Naive thymus-derived CD8-positive, alpha-beta T cell (primary cell): Measurements from ENCODE around the gene GNG5. TPM values are rescaled to one million over a fixed set of nuclear protein-coding genes. Genes with fewer than 3 reads are reported as not detected.
"Not testable (repeated sequence)": the region's sequence is repeated elsewhere in the genome, so short reads cannot be mapped to it uniquely, and the experiment has no call there.

Experiments used
- ATAC-seq, 2 donors: fragments of 150-1000 bp; cut with Tn5 transposase in 1 of 2; sonication (Bioruptor Pico), chemical (Tn5 transposase) in 1 of 2; 1 replicate in 1 of 2; 2 replicates in 1 of 2; pipeline ENCODE4 v1.10.0; 2021; ENCODE audit warnings: mild to moderate bottlenecking in 2 of 2, moderate library complexity in 2 of 2
- POLR2A ChIA-PET: fragments of 350-600 bp; sonication (Branson Sonifier 250); formaldehyde crosslinking; loops from one replicate; lab custom pipeline; 2021; ENCODE audit warnings: antibody characterized with exemption; lab: Charles Lee
- DNase-seq, 10 donors: peaks; one replicate each; pipeline versions ENCODE4 v3.0.0 to v3.0.0-alpha.2; 2020 to 2022
- H3K27ac Mint-ChIP-seq, 10 donors: one replicate each; pipeline ENCODE4 v1.8.0; 2020 to 2022; ENCODE audit warnings: mild to moderate bottlenecking in 10 of 10, mixed read lengths in 10 of 10, moderate library complexity in 4 of 10, inconsistent platforms in 1 of 10
- H3K27me3 Mint-ChIP-seq, 5 donors: one replicate each; pipeline ENCODE4 v1.8.0; 2021 to 2022; ENCODE audit warnings: mixed read lengths in 5 of 5
- H3K36me3 Mint-ChIP-seq, 3 donors: one replicate each; pipeline ENCODE4 v1.8.0; 2020 to 2022; ENCODE audit warnings: mixed read lengths in 3 of 3, mild to moderate bottlenecking in 2 of 3, inconsistent platforms in 1 of 3
- H3K4me1 Mint-ChIP-seq, 4 donors: one replicate each; pipeline ENCODE4 v1.8.0; 2021 to 2022; ENCODE audit warnings: mixed read lengths in 4 of 4
- H3K4me3 Mint-ChIP-seq, 10 donors: one replicate each; pipeline ENCODE4 v1.8.0; 2020 to 2022; ENCODE audit warnings: mild to moderate bottlenecking in 10 of 10, mixed read lengths in 10 of 10, moderate library complexity in 6 of 10, inconsistent platforms in 1 of 10
- H3K9me3 Mint-ChIP-seq, 9 donors: one replicate each; pipeline ENCODE4 v1.8.0; 2020 to 2022; ENCODE audit warnings: mixed read lengths in 9 of 9, mild to moderate bottlenecking in 3 of 9, inconsistent platforms in 1 of 9, moderate library complexity in 1 of 9
- polyA plus RNA-seq, 3 donors: library from polyadenylated mRNA; unstranded; fragments of 300-500 nt; fragmentation: Illumina TruSeq; gene quantifications; one replicate each; pipeline ENCODE4 v1.2.3, GENCODE V29; 2021
- total RNA-seq, 8 experiments: library from RNA in 2 of 8; stranded (reverse) in 2 of 8; gene quantifications; one replicate each; pipeline ENCODE4 v1.2.3 and lab custom pipeline; 2021 to 2026

The GNG5 gene
- total and polyA plus RNA-seq, 5 experiments from 2014 or later: 32.5 to 259 (median 214) TPM

- Mint-ChIP-seq H3K36me3 (peaks cover 25 to 52% (median 32%) of the 10 kb centered on the region in 3 donors), H3K4me1 (peaks cover 22 to 59% (median 57%) of the 10 kb centered on the region in 4 donors), H3K4me3 (peak overlapping the region; percentile 12 to 100 (median 65)), H3K27me3 (peaks cover 7 to 16% (median 15%) of the 10 kb centered on the region in 5 donors), H3K27ac (peak overlapping the region in 4 of 10 donors; percentile 42 to 67 (median 50)), H3K9me3 (peaks cover 0 to 20% (median 3%) of the 10 kb centered on the region in 9 donors)
- ATAC-seq (no peak), DNase-seq (no peak)
- POLR2A ChIA-PET: interaction anchor here (3.3 to 3.6 kb wide), 2 partner anchors 25 to 93 kb away, joined by 16 to 29 read pairs; partner anchors contain the start of genes CTBS, GNG5 and SPATA1
Measured at GRCh38 chr1:84481317-84481716, 25.1 kb downstream of the GNG5 start.

GRCh38 chr1:84480650-84481049 lies 25.7 kb downstream of the GNG5 start:
- peak overlapping the region; percentile 41 to 100 (median 82) for H3K4me3 Mint-ChIP-seq
- H3K27ac Mint-ChIP-seq: no peak overlapping the region
- ATAC-seq (no peak), DNase-seq (no peak)
- peaks cover 0 to 20% (median 3%) of the 10 kb centered on the region in 9 donors for H3K9me3 Mint-ChIP-seq
- POLR2A ChIA-PET: interaction anchor here (0.8 to 3.6 kb wide), 4 partner anchors 18 to 403 kb away, joined by 3 to 29 read pairs (median 10); partner anchors contain the start of genes CTBS, GNG5 and SPATA1
- peaks cover 20 to 46% (median 26%) of the 10 kb centered on the region in 3 donors for H3K36me3 Mint-ChIP-seq
- peaks cover 18 to 53% (median 51%) of the 10 kb centered on the region in 4 donors for H3K4me1 Mint-ChIP-seq
- H3K27me3 Mint-ChIP-seq: peaks cover 10 to 21% (median 17%) of the 10 kb centered on the region in 5 donors

GRCh38 chr1:84479998-84480397 lies 26.4 kb downstream of the GNG5 start:
- H3K9me3 Mint-ChIP-seq: peaks cover 0 to 20% (median 3%) of the 10 kb centered on the region in 9 donors
- H3K27ac Mint-ChIP-seq: peak overlapping the region; percentile 91 to 100 (median 99)
- H3K27me3 Mint-ChIP-seq: peaks cover 12 to 26% (median 20%) of the 10 kb centered on the region in 5 donors
- peaks cover 18 to 51% (median 48%) of the 10 kb centered on the region in 4 donors for H3K4me1 Mint-ChIP-seq
- DNase-seq: no peak
- POLR2A ChIA-PET: interaction anchor here (0.5 to 3.6 kb wide), 7 partner anchors 18 to 402 kb away, joined by 3 to 29 read pairs (median 7); partner anchors contain the start of genes CTBS, GNG5 and SPATA1
- no peak for ATAC-seq
- H3K36me3 Mint-ChIP-seq: peaks cover 20 to 39% (median 23%) of the 10 kb centered on the region in 3 donors
- H3K4me3 Mint-ChIP-seq: peak overlapping the region; percentile 96 to 100 (median 99)

- POLR2A ChIA-PET: interaction anchor here (0.5 to 3.6 kb wide), 13 partner anchors 10 to 401 kb away, joined by 3 to 29 read pairs (median 4); partner anchors contain the start of genes CTBS, GNG5, PRKACB and SPATA1
- Mint-ChIP-seq H3K27ac (peak within 1 kb of the TSS; percentile 91 to 100 (median 99)), H3K4me3 (peak within 1 kb of the TSS; percentile 96 to 100 (median 99)), H3K4me1 (peaks cover 18 to 50% (median 46%) of the 10 kb centered on the region in 4 donors), H3K9me3 (peaks cover 0 to 20% (median 3%) of the 10 kb centered on the region in 9 donors), H3K36me3 (peaks cover 20 to 31% (median 21%) of the 10 kb centered on the region in 3 donors), H3K27me3 (peaks cover 18 to 34% (median 24%) of the 10 kb centered on the region in 5 donors)
- DNase-seq: peak; percentile 67 to 92 (median 82)
- ATAC-seq: peak; percentile 96 to 97
Measured at GRCh38 chr1:84478876-84479868, 27.2 kb downstream of the GNG5 start, which contains the start of gene RPF1. TSS of gene RPF1 (plus strand) at chr1:84479266. CDS start at chr1:84479282, 16 bp downstream.

DNA sequence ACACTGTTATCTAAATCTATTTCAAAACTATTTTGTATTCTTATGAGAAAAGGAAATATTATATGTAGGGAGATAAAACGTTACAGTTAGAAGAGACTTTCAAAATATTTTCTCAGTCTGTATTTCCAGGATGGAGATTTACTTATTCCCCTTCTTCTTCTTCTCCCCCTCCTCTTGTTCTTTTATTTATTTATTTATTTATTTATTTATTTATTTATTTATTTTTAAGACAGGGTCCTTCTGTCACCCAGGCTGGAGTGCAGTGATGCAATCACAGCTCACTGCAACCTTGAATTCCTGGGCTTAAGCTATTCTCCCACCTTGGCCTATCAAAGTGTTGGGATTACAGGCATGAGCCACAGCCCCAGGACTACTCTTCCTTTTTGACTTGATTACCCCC lies 30.2 kb downstream of the GNG5 start:
- ATAC-seq (no peak), DNase-seq (no peak)
- H3K9me3 Mint-ChIP-seq: peaks cover 0 to 20% (median 3%) of the 10 kb centered on the region in 9 donors
- peaks cover 9 to 27% (median 19%) of the 10 kb centered on the region in 4 donors for H3K4me1 Mint-ChIP-seq
- H3K27ac Mint-ChIP-seq: no peak overlapping the region
- peaks cover 3 to 19% (median 13%) of the 10 kb centered on the region in 3 donors for H3K36me3 Mint-ChIP-seq
- peaks cover 30 to 63% (median 44%) of the 10 kb centered on the region in 5 donors for H3K27me3 Mint-ChIP-seq
- no peak overlapping the region for H3K4me3 Mint-ChIP-seq
- POLR2A ChIA-PET: no interaction called here

GRCh38 chr1:84467298-84467697 lies 39.1 kb downstream of the GNG5 start:
- Mint-ChIP-seq H3K4me1 (no peaks in the 10 kb centered on the region), H3K27me3 (peaks cover 32 to 73% (median 43%) of the 10 kb centered on the region in 5 donors), H3K27ac (no peak overlapping the region), H3K4me3 (no peak overlapping the region), H3K9me3 (no peaks in the 10 kb centered on the region), H3K36me3 (peaks cover 0 to 5% (median 3%) of the 10 kb centered on the region in 3 donors)
- no peak for ATAC-seq
- DNase-seq: no peak
- POLR2A ChIA-PET: no interaction called here

GRCh38 chr1:84462118-84462517 lies 44.3 kb downstream of the GNG5 start:
- peaks cover 0 to 5% (median 0%) of the 10 kb centered on the region in 3 donors for H3K36me3 Mint-ChIP-seq
- POLR2A ChIA-PET: no interaction called here
- no peak for DNase-seq
- ATAC-seq: no peak
- H3K9me3 Mint-ChIP-seq: no peaks in the 10 kb centered on the region
- H3K27ac Mint-ChIP-seq: no peak overlapping the region
- H3K4me1 Mint-ChIP-seq: no peaks in the 10 kb centered on the region
- peaks cover 23 to 38% (median 32%) of the 10 kb centered on the region in 5 donors for H3K27me3 Mint-ChIP-seq
- no peak overlapping the region for H3K4me3 Mint-ChIP-seq

DNA sequence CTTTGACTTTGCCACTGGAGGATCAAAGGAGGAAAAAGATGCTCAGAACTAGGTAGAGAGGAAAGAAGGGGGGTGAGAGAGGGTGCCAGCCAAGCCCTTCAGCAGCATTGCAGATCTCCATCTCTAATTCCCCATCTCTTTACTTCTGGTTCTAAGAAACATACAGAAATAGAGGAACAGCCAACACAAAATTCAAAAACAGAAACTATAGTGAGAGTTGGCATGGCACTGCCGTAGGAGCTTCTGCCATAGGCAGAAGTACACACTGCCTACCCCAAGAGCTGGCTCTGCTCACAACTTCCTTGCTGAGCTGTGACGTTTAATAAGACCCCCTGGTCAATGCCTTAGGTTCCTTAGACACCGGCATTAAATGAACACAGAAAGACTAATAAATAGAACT lies 53.9 kb downstream of the GNG5 start:
- Mint-ChIP-seq H3K4me3 (no peak overlapping the region), H3K4me1 (no peaks in the 10 kb centered on the region), H3K9me3 (no peaks in the 10 kb centered on the region), H3K36me3 (peaks cover 0 to 5% (median 0%) of the 10 kb centered on the region in 3 donors), H3K27ac (no peak overlapping the region), H3K27me3 (peaks cover 0 to 16% (median 11%) of the 10 kb centered on the region in 5 donors)
- ATAC-seq (no peak), DNase-seq (no peak)
- POLR2A ChIA-PET: no interaction called here

DNA sequence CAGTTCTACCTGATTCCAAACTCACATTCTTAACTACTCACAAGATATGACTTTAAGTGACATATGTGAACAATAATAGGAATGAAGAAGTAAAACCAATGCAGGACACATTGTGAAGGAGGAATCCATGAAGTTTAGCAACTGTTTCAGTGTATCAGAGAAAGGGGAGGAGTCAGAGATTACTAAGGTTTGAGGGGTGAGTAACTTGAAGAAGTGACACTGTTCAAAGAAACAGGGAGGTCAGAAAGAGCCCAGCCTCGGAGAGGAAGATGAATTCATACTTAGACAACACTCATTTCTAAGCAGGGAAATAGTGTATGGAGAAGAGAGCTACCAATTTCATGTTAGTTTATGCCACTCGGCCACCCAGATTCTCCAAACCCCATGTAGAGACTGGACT lies 55.5 kb downstream of the GNG5 start:
- POLR2A ChIA-PET: interaction anchor here (0.7 kb wide), 1 partner anchor 324 kb away, joined by 4 read pairs; no protein-coding TSS in a partner anchor

DNA sequence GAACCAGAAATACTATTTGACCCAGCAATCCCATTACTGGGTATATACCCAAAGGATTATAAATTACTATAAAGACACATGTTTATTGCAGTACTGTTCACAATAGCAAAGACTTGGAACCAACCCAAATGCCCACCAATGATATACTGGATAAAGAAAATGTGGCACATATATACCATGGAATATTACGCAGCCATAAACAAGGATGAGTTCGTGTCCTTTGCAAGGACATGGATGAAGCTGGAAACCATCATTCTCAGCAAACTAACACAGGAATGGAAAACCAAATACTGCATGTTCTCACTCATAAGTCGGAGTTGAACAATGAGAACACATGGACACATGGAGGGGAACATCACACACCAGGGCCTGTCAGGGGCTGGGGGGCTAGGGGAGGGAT lies 57.7 kb downstream of the GNG5 start:
- POLR2A ChIA-PET: interaction anchor here (0.9 kb wide), 1 partner anchor 30 kb away, joined by 3 read pairs; the partner anchor contains the start of gene RPF1
- not testable (repeated sequence) for H3K4me3 Mint-ChIP-seq, H3K36me3 Mint-ChIP-seq, ATAC-seq, DNase-seq, H3K9me3 Mint-ChIP-seq, H3K27ac Mint-ChIP-seq, H3K4me1 Mint-ChIP-seq
- peaks cover 8 to 22% (median 11%) of the 10 kb centered on the region in 5 donors for H3K27me3 Mint-ChIP-seq

More for the DNA sequence above, 55.5 kb downstream of the GNG5 start:
- DNase-seq: no peak
- H3K27me3 Mint-ChIP-seq: peaks cover 0 to 14% (median 11%) of the 10 kb centered on the region in 5 donors
- H3K36me3 Mint-ChIP-seq: peaks cover 0 to 5% (median 0%) of the 10 kb centered on the region in 3 donors
- no peak overlapping the region for H3K27ac Mint-ChIP-seq
- H3K9me3 Mint-ChIP-seq: peaks cover 0 to 3% (median 0%) of the 10 kb centered on the region in 9 donors
- H3K4me1 Mint-ChIP-seq: no peaks in the 10 kb centered on the region
- H3K4me3 Mint-ChIP-seq: no peak overlapping the region
- ATAC-seq: no peak
